ENCODE measurements around the gene AURKA.

DNA sequence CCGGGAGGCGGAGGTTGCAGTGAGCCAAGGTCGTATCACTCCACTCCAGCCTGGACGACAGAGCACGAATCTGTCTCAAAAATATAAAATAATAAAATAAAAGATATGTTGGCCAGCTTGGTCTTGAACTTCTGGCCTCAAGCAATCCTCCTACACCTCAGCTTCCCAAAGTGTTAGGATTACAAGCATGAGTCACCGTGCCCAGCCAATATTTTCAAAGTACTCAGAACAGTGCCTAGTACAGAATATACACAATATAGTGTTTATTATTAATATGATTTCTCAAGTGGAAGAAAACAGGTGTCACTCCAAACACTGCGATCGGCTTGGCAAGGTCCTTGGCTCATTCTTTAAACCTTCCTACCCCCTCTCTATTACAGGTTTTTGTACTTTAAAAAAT is 30.1 kb downstream of the AURKA start:
- no peak for TF ChIP-seq EZH2 (IDR thresholded peaks at IDR 0.05; ENCODE audit: low read length, unreplicated experiment)
- no peak for TF ChIP-seq CTCF (conservative IDR thresholded peaks at IDR 0.05; ENCODE audit: low read depth, low read length)
